Neural cell (in vitro differentiated cells): ENCODE results near the gene TRMT1. TPM values are rescaled to one million over a fixed set of nuclear protein-coding genes. Genes with fewer than 3 reads are reported as not detected.

Experiments used
- H2AFZ ChIP-seq: fragments of 200-600, 300-800 bp; sonication (generic), shearing (Covaris generic); 2 replicates; pipeline ENCODE4 v1.6.0; 2014; ENCODE audit warnings: low read depth, mild to moderate bottlenecking, antibody characterized with exemption, low read length, moderate library complexity
- H3F3A ChIP-seq: fragments of 200-600 bp; shearing (Covaris generic); 2 replicates; pipeline ENCODE4 v1.6.1; 2016; ENCODE audit warnings: mild to moderate bottlenecking, moderate library complexity, mixed read lengths, antibody characterized with exemption, low read length; ENCODE audit not compliant: insufficient read depth, poor library complexity, severe bottlenecking
- H3K27ac ChIP-seq: fragments of 200-600, 300-800 bp; sonication (generic), shearing (Covaris generic); 2 replicates; pipeline ENCODE4 v1.5.1; 2014; ENCODE audit warnings: mild to moderate bottlenecking, low read length, moderate library complexity
- H3K27me3 ChIP-seq: fragments of 300-800, 200-600 bp; sonication (generic), shearing (Covaris generic); 2 replicates; pipeline ENCODE4 v1.6.0; 2014; ENCODE audit warnings: mild to moderate bottlenecking, low read depth, low read length, moderate library complexity; ENCODE audit not compliant: insufficient read depth
- H3K36me3 ChIP-seq: fragments of 300-800, 200-600 bp; sonication (generic), shearing (Covaris generic); 2 replicates; pipeline ENCODE4 v1.5.1; 2014; ENCODE audit warnings: mild to moderate bottlenecking, antibody characterized with exemption, low read length, moderate library complexity; ENCODE audit not compliant: insufficient read depth
- H3K4me2 ChIP-seq: fragments of 300-800, 200-600 bp; sonication (generic), shearing (Covaris generic); 2 replicates; pipeline ENCODE4 v1.6.0; 2014; ENCODE audit warnings: mild to moderate bottlenecking, low read length
- H3K4me3 ChIP-seq: fragments of 300-800, 200-600 bp; sonication (generic), shearing (Covaris generic); 2 replicates; pipeline ENCODE4 v1.5.1; 2014; ENCODE audit warnings: mild to moderate bottlenecking, low read length, moderate library complexity
- H3K79me2 ChIP-seq: fragments of 200-600 bp; shearing (Covaris generic); replicated peaks from 2 replicates; pipeline ENCODE4 v1.6.0; 2014; ENCODE audit warnings: mild to moderate bottlenecking, low read length, moderate library complexity; ENCODE audit not compliant: insufficient read depth
- H3K9ac ChIP-seq: fragments of 300-800, 200-600 bp; sonication (generic), shearing (Covaris generic); 2 replicates; pipeline ENCODE4 v1.6.1; 2016; ENCODE audit warnings: mild to moderate bottlenecking, low read length, mixed read lengths
- H3K9me2 ChIP-seq: fragments of 200-600 bp; shearing (Covaris generic); 2 replicates; pipeline ENCODE4 v1.6.1; 2016; ENCODE audit warnings: mild to moderate bottlenecking, low read length, mixed read lengths; ENCODE audit not compliant: insufficient read depth
- H3K9me3 ChIP-seq: fragments of 200-600, 300-800 bp; sonication (generic), shearing (Covaris generic); 2 replicates; pipeline ENCODE4 v1.6.1; 2016; ENCODE audit warnings: mild to moderate bottlenecking, mixed run types, low read length, moderate library complexity, mixed read lengths
- H4K20me1 ChIP-seq: fragments of 200-600 bp; shearing (Covaris generic); 2 replicates; pipeline ENCODE4 v1.6.1; 2016; ENCODE audit warnings: mild to moderate bottlenecking, mixed run types; ENCODE audit not compliant: insufficient read depth
- CTCF ChIP-seq: fragments of 450-650 bp; IDR thresholded peaks from 2 replicates; pipeline ENCODE4 v1.5.1; 2014; ENCODE audit warnings: antibody characterized with exemption, mild to moderate bottlenecking, moderate library complexity; ENCODE audit not compliant: poor library complexity, severe bottlenecking
- EP300 ChIP-seq: fragments of 450-650 bp; conservative IDR thresholded peaks from 2 replicates; pipeline ENCODE4 v1.6.1; 2014; ENCODE audit warnings: antibody characterized with exemption, mild to moderate bottlenecking, moderate library complexity; ENCODE audit not compliant: poor library complexity, severe bottlenecking
- EZH2 ChIP-seq: fragments of 200-600, 300-800 bp; shearing (Covaris generic), sonication (generic); IDR thresholded peaks from 2 replicates; pipeline ENCODE4 v1.6.1; 2014; ENCODE audit warnings: antibody characterized with exemption, low read length, borderline replicate concordance, mild to moderate bottlenecking; ENCODE audit not compliant: insufficient read depth, poor library complexity, severe bottlenecking
- MXI1 ChIP-seq: fragments of 450-650 bp; conservative IDR thresholded peaks from 2 replicates; pipeline ENCODE4 v1.6.1; 2014; ENCODE audit warnings: antibody characterized with exemption, mild to moderate bottlenecking; ENCODE audit not compliant: poor library complexity, severe bottlenecking
- POLR2AphosphoS5 ChIP-seq: IDR thresholded peaks from 2 replicates; pipeline ENCODE4 v1.6.1; 2012
- RAD21 ChIP-seq: fragments of 450-650 bp; conservative IDR thresholded peaks from 2 replicates; pipeline ENCODE4 v1.6.1; 2014; ENCODE audit warnings: antibody characterized with exemption, mild to moderate bottlenecking, moderate library complexity
- SMC3 ChIP-seq: fragments of 450-650 bp; conservative IDR thresholded peaks from 2 replicates; pipeline ENCODE4 v1.6.1; 2014; ENCODE audit warnings: antibody characterized with exemption, mild to moderate bottlenecking, moderate library complexity; ENCODE audit not compliant: poor library complexity
- TAF1 ChIP-seq: IDR thresholded peaks from 2 replicates; pipeline ENCODE4 v1.6.1; 2012; ENCODE audit warnings: low read depth
- polyA plus RNA-seq: library from polyadenylated mRNA; depleted of rRNA; stranded (reverse); fragments of >200 nt; gene quantifications from 2 replicates; pipeline ENCODE4 v1.2.3, GENCODE V29; 2014
- TF ChIP-seq, protein P1 (sequence below): IDR thresholded peaks from 2 replicates; pipeline ENCODE4 v1.6.1; 2012; ENCODE audit warnings: borderline replicate concordance

The TRMT1 gene
- polyA plus RNA-seq, 1 donor from 2014 or later, result 94.4 TPM

- H2AFZ ChIP-seq, result no peak overlapping the region
- no peak overlapping the region for H3K27ac ChIP-seq
- no peaks in the 10 kb centered on the region for H3K9me3 ChIP-seq
- H3K27me3 ChIP-seq, result no peaks in the 10 kb centered on the region
- no peaks in the 10 kb centered on the region for H3K79me2 ChIP-seq
- H3K9ac ChIP-seq, result no peak overlapping the region
- TF ChIP-seq EP300, result no peak
- TF ChIP-seq POLR2AphosphoS5, result no peak
- no peak for TF ChIP-seq MXI1
- TF ChIP-seq EZH2, result no peak
- TF ChIP-seq, protein P1, sequence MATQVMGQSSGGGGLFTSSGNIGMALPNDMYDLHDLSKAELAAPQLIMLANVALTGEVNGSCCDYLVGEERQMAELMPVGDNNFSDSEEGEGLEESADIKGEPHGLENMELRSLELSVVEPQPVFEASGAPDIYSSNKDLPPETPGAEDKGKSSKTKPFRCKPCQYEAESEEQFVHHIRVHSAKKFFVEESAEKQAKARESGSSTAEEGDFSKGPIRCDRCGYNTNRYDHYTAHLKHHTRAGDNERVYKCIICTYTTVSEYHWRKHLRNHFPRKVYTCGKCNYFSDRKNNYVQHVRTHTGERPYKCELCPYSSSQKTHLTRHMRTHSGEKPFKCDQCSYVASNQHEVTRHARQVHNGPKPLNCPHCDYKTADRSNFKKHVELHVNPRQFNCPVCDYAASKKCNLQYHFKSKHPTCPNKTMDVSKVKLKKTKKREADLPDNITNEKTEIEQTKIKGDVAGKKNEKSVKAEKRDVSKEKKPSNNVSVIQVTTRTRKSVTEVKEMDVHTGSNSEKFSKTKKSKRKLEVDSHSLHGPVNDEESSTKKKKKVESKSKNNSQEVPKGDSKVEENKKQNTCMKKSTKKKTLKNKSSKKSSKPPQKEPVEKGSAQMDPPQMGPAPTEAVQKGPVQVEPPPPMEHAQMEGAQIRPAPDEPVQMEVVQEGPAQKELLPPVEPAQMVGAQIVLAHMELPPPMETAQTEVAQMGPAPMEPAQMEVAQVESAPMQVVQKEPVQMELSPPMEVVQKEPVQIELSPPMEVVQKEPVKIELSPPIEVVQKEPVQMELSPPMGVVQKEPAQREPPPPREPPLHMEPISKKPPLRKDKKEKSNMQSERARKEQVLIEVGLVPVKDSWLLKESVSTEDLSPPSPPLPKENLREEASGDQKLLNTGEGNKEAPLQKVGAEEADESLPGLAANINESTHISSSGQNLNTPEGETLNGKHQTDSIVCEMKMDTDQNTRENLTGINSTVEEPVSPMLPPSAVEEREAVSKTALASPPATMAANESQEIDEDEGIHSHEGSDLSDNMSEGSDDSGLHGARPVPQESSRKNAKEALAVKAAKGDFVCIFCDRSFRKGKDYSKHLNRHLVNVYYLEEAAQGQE, result no peak
- TF ChIP-seq SMC3, result no peak
- TF ChIP-seq TAF1, result no peak
- TF ChIP-seq CTCF, result no peak
- TF ChIP-seq RAD21, result no peak
- no peak overlapping the region for H3K4me3 ChIP-seq
- H3K4me2 ChIP-seq, result no peak overlapping the region
- no peaks in the 10 kb centered on the region for H3K9me2 ChIP-seq
- no peaks in the 10 kb centered on the region for H4K20me1 ChIP-seq
- no peaks in the 10 kb centered on the region for H3F3A ChIP-seq
- H3K36me3 ChIP-seq, result no peaks in the 10 kb centered on the region
These were observed 43.3 kb downstream of the TRMT1 start for GRCh38 chr19:13073263-13073662.

- H3K36me3 ChIP-seq, result no peaks in the 10 kb centered on the region
- H3K27me3 ChIP-seq, result peaks cover 3% of the 10 kb centered on the region
- H4K20me1 ChIP-seq, result no peaks in the 10 kb centered on the region
- H3K79me2 ChIP-seq, result no peaks in the 10 kb centered on the region
- no peak overlapping the region for H3K4me3 ChIP-seq
- H3K9me3 ChIP-seq, result no peaks in the 10 kb centered on the region
- H2AFZ ChIP-seq, result no peak overlapping the region
- H3K27ac ChIP-seq, result no peak overlapping the region
- no peak for TF ChIP-seq RAD21
- TF ChIP-seq MXI1, result no peak
- TF ChIP-seq CTCF, result no peak
- TF ChIP-seq, protein P1, result no peak
- TF ChIP-seq POLR2AphosphoS5, result no peak
- TF ChIP-seq EZH2, result no peak
- TF ChIP-seq TAF1, result no peak
- no peak for TF ChIP-seq EP300
- TF ChIP-seq SMC3, result no peak
- no peak overlapping the region for H3K9ac ChIP-seq
- H3K4me2 ChIP-seq, result no peak overlapping the region
- no peaks in the 10 kb centered on the region for H3K9me2 ChIP-seq
- H3F3A ChIP-seq, result no peaks in the 10 kb centered on the region
These were observed 44.2 kb downstream of the TRMT1 start for GRCh38 chr19:13072188-13072908.
